ENCODE measurements around the gene RNGTT.
"Not testable (repeated sequence)": the region's sequence is repeated elsewhere in the genome, so short reads cannot be mapped to it uniquely, and the experiment has no call there.

Gene RNGTT

GRCh38 chr6:88722686-88723085, 240.7 kb downstream of the RNGTT start:
- no peak for DNase-seq (ENCODE audit: low spot score)

GRCh38 chr6:88716399-88716798, 247.0 kb downstream of the RNGTT start:
- not testable (repeated sequence) for DNase-seq (ENCODE audit: low spot score)

DNA sequence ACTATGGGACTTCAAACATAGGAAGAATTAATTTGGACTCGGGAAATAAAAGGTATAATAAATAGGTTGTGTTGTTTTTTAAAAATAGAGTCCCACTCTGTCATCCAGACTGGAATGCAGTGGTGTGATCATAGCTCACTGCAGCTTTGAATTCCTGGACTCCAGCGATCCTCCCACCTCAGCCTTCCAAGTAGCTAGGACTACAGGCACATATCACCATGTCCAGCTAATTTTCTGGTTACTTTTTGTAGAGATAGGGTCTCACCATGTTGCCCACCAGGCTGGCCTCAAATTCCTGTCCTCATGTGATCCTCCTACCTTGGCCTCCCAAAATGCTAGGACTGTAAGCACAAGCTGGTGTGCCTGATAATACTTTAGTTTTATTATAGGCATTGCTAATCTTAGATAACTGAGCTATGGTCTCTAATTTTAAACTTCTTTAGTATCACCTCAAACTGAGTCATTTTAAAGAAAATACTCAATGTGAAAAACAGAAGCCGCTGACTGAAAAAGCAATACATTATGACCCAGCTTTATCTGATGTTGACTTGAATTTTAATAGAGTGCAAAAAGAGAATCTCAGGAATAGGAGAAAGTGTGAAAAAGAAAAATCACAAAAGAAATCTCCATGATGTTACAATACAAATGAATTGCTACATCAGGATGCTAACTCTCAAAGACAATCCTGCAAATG, 251.0 kb downstream of the RNGTT start:
- no peak for DNase-seq (ENCODE audit: low spot score)

GRCh38 chr6:88709819-88710246, 253.6 kb downstream of the RNGTT start:
- DNase-seq (ENCODE audit: low spot score): no peak

DNA sequence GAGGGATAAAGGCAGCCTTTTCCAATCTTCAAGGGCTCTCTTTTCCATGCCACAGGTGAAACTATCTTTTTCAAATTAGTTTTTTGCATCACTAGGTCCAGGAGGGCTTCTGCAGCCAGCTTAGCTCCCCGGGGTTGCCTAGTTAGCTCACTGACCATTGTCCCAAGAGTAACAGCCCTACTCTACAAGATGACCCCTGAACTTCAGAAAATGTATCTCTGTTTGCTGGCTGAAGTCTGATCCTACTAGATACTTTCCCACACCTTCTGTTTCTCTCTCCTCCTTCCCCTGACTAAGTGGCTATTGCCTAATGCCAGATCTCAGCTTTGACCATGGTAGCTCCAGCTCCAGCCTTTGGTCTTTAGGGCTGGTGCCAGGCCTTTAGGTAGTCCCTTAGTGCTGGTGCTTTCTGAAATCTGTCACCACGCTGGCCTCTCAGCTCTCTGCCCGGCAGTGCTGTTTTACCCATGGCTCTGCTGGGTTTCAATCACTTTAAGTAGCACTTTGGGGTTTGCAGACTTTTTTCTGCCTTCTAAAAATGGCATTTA, 255.1 kb downstream of the RNGTT start:
- no peak for DNase-seq (ENCODE audit: low spot score)

DNA sequence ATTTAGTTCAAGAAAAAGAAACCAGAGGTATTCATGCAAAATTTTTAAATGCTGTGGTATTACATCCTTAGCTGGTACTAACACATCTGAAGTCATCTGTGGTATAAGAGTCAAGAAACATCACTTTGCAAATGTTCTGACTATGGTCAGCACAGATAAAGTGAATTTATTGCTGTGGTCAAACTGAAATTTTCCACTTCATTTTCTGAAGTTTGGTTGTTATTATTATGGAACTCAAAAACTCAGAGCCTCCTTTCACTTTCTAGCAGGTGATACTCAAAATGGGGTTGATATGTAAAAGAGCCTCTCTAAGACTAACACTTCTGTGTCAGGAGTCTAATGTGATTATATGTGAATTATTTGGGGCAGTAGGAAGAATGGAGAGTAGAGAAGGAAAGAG, 257.8 kb downstream of the RNGTT start:
- no peak for DNase-seq (ENCODE audit: low spot score)

DNA sequence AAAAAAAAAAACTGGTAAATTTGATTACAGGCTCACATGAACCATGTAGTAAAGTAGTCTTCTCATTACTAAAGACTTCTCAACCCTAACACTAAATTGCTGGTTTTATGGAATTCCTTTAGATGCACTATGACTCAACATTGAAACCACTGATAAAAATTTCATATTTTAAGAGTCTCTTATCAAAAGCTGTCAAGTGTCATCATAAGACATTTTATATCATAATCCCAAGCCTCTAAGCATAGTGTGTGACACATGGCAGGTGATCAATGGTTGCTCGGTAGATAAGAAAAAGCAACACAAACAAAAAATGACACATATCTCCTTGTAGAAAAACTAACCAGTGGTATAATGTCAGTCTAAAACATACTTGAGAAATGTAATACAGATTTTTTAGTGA, 258.4 kb downstream of the RNGTT start:
- DNase-seq (ENCODE audit: low spot score): no peak

- no peak for DNase-seq (ENCODE audit: low spot score)
Measured at GRCh38 chr6:88702956-88703556, 260.4 kb downstream of the RNGTT start.

GRCh38 chr6:88698661-88699060, 264.8 kb downstream of the RNGTT start:
- no peak for DNase-seq (ENCODE audit: low spot score)

- DNase-seq (ENCODE audit: low spot score): no peak
Measured at GRCh38 chr6:88695937-88696336, 267.5 kb downstream of the RNGTT start.

- DNase-seq (ENCODE audit: low spot score): no peak
Measured at GRCh38 chr6:88683734-88684133, 279.7 kb downstream of the RNGTT start.

DNA sequence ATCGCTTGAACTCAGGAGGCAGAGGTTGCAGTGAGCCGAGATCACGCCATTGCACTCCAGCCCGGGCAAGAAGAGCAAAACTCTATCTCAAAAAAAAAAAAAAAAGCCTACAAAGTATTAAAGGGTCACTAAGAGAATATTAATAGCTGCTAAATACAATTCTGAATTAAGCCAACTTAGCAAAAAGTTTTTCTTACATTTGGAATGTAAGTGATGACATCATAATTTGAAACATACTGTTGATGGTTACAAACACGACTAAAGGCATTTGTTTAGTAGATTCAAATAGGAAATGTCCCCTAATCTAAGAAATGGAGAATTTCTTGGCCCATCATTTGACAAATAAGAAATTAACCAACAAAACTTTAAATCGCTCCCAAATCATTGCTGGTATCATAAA, 282.8 kb downstream of the RNGTT start:
- no peak for DNase-seq (ENCODE audit: low spot score)

GRCh38 chr6:88679841-88680240, 283.6 kb downstream of the RNGTT start:
- no peak for DNase-seq (ENCODE audit: low spot score)

DNA sequence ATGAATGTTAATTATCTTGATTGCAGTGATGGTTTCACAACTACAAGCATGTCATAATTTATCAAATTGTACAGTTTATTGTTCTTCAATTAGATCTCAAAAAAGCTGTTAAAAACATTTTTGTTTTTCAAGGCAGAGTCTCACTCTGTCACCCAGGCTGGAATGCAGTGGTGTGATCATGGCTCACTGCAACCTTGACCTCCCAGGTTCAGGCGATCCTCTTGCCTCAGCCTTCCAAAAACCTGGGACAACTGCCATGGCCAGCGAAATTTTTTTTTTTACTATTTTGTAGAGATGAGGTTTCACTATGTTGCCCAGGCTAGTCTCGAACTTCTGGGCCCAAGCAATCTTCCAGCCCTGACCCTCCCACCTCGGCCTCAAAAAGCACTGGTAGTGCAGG, 286.1 kb downstream of the RNGTT start:
- no peak for DNase-seq (ENCODE audit: low spot score)

DNA sequence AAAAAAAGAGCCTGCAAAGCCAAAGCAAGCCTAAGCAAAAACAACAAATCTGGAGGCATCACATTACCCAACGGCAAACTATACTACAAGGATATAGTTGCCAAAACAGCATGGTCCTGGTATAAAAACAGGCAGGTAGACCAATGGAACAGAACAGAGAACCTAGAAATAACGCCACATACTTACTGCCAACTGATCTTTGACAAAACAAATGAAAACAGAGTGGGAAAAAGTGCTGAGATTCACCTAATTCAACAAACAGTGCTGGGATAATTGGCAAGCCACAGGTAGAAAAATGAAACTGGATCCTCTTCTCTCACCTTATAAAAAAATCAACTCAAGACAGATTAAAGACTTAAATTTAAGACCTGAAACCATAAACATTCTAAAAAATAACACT, 291.8 kb downstream of the RNGTT start:
- no peak for DNase-seq (ENCODE audit: low spot score)

- DNase-seq (ENCODE audit: low spot score): no peak
Measured at GRCh38 chr6:88670369-88670768, 293.0 kb downstream of the RNGTT start.

DNA sequence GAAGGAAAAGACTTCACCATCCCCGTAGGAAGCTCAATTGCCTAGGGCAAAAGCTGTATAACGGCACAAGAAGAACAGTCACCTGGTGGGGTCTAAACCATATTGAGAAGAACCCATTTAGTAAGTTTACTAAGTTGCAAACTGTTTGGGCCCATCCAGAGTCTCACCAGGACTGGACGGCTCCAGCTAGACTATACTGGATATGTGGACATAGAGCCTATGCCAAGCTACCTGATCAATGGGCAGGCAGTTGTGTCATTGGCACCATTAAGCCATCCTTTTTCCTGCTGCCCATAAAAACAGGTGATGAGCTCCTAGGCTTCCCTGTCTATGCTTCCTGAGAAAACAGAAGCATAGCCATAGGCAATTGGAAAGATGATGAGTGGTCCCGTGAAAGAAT, 293.9 kb downstream of the RNGTT start:
- no peak for DNase-seq (ENCODE audit: low spot score)

GRCh38 chr6:88666901-88667300, 296.5 kb downstream of the RNGTT start:
- no peak for DNase-seq (ENCODE audit: low spot score)

DNA sequence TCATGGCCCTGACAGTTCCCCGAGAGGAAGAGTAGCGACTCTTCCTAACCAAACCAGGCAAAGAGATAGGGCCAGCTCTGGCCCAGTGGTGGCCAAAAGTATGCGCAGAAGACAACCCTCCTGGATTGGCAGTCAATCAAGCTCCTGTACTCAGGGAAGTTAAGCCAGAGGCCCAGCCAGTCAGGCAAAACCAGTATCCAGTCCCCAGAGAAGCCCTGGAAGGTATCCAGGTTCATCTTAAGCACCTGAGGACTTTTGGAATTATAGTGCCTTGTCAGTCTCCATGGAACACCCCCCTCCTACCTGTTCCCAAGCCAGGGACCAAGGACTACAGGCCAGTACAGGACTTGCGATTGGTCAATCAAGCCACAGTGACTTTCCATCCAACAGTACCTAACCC, 298.3 kb downstream of the RNGTT start:
- DNase-seq (ENCODE audit: low spot score): no peak

GRCh38 chr6:88663801-88664200, 299.6 kb downstream of the RNGTT start:
- DNase-seq (ENCODE audit: low spot score): no peak

- DNase-seq (ENCODE audit: low spot score): no peak
Measured at GRCh38 chr6:88662653-88663174, 300.7 kb downstream of the RNGTT start.

DNA sequence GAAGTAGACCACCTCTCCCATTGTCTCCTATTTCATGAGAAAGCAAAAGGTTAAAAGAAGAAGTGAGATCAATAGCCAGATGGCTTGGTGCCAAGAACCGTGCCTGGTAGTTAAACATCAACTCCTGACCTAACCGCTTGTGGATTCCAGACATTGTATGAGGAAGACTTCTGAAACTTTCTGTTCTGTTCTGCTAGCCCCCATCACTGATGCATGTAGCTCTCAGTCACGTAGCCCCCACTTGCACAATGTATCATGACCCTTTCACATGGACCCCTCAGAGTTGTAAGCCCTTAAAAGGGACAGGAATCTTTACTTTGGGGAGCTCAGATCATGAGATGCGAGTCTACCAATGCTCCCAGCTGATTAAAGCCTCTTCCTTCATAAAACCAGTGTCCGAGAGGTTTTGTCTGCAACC, 301.2 kb downstream of the RNGTT start:
- no peak for DNase-seq (ENCODE audit: low spot score)

DNA sequence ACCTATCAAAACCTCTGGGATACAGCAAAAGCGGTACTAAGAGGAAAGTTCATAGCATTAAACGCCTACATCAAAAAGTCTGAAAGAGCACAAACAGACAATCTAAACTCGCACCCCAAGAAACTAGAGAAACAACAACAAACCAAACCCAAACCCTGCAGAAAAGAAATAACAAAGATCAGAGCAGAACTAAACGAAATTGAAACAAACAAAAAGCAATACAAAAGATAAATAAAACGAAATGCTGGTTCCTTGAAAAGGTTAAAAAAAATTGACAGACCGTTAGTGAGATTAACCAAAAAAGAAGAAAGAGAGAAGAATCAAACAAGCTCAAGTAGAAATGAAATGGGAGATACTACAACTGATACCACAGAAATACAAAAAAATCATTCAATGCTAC, 302.3 kb downstream of the RNGTT start:
- DNase-seq (ENCODE audit: low spot score): no peak

- no peak for DNase-seq (ENCODE audit: low spot score)
Measured at GRCh38 chr6:88655586-88655985, 307.8 kb downstream of the RNGTT start.
